ENCODE results near the gene PUSL1. TPM values are rescaled to one million over a fixed set of nuclear protein-coding genes. Genes with fewer than 3 reads are reported as not detected.

PUSL1 gene
- total RNA-seq, 1 experiment from 2014 or later: 22.7 TPM

DNA sequence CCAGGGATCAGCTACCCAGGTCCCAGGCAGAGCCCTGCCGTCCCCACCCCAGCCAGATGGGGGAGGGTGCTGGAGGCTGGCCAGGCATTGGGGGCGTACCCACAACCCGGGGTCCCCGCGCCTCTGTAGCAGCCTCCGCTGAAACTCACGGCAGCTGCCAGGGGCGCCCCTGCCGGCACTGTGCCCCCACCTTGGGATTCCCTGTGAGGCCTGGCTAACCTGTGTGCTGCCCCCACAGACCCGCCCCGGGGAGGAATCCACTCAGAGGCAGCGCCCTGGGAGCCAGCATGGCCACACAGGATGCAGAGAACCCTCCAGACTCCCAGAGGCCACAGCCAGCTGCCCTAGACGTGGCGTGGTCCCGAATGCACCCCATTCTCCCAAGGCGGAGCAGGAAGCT is 37.0 kb downstream of the PUSL1 start:
- no peak for DNase-seq
- TF ChIP-seq, protein P1, sequence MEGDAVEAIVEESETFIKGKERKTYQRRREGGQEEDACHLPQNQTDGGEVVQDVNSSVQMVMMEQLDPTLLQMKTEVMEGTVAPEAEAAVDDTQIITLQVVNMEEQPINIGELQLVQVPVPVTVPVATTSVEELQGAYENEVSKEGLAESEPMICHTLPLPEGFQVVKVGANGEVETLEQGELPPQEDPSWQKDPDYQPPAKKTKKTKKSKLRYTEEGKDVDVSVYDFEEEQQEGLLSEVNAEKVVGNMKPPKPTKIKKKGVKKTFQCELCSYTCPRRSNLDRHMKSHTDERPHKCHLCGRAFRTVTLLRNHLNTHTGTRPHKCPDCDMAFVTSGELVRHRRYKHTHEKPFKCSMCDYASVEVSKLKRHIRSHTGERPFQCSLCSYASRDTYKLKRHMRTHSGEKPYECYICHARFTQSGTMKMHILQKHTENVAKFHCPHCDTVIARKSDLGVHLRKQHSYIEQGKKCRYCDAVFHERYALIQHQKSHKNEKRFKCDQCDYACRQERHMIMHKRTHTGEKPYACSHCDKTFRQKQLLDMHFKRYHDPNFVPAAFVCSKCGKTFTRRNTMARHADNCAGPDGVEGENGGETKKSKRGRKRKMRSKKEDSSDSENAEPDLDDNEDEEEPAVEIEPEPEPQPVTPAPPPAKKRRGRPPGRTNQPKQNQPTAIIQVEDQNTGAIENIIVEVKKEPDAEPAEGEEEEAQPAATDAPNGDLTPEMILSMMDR (IDR thresholded peaks at IDR 0.05; ENCODE audit: unreplicated experiment): no peak
- intact Hi-C loops (cut with micrococcal nuclease; ENCODE audit: unreplicated experiment): no loop called here
- H3K4me3 Mint-ChIP-seq (ENCODE audit: low read depth, unreplicated experiment): peak overlapping the region; percentile 80
- H3K27ac Mint-ChIP-seq (ENCODE audit: unreplicated experiment): peak overlapping the region; percentile 70
- H3K27me3 Mint-ChIP-seq (ENCODE audit: unreplicated experiment): no peaks in the 10 kb centered on the region
- H3K4me1 Mint-ChIP-seq (ENCODE audit: low read depth, unreplicated experiment): peaks cover 24% of the 10 kb centered on the region
- H3K36me3 Mint-ChIP-seq (ENCODE audit: insufficient read depth, unreplicated experiment): peaks cover 56% of the 10 kb centered on the region
- CTCF ChIA-PET: interaction anchor here (0.6 kb wide), 1 partner anchor 30 kb away, joined by 3 read pairs; the partner anchor contains the start of gene AURKAIP1
- BruUV-seq (replicated peaks): no TSS peak
- no peaks in the 10 kb centered on the region for H3K9me3 Mint-ChIP-seq (ENCODE audit: low read depth, unreplicated experiment)

DNA sequence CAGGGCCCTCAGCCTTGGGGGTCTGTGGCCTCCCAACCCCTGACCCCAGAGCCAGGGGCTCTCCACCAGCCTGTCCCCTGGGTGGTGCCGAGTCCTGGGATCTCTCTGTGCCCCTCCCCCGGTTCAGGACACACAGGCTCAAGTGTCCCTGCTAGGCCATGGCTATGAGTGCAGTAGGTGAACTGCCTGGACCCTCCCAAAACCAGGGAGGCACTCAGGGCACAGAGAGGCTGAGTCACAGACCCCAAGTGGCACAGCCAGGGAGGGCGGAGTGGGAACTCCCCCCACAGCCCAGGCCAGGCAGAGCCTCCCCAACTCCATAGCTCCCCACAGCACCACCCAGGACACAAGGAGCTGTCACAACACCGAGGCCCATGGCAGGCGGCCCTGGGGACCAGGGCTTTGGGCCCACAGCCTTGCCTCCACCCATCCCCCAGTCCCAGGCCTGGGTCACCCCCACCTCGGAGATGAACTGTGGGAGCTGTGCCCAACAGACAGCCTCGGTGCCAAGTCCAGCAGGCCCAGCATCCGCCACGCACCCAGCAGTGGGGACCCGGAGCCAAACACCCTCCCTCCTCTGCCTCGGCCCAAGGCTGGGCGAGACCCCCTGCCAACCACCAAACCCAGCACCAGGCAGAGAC is 37.6 kb downstream of the PUSL1 start:
- CTCF ChIA-PET: interaction anchor here (0.6 kb wide), 1 partner anchor 29 kb away, joined by 3 read pairs; the partner anchor contains the start of gene AURKAIP1
- H3K4me1 Mint-ChIP-seq (ENCODE audit: low read depth, unreplicated experiment): peaks cover 24% of the 10 kb centered on the region
- no peaks in the 10 kb centered on the region for H3K27me3 Mint-ChIP-seq (ENCODE audit: unreplicated experiment)
- TF ChIP-seq, protein P1 (IDR thresholded peaks at IDR 0.05; ENCODE audit: unreplicated experiment): no peak
- intact Hi-C loops (cut with micrococcal nuclease; ENCODE audit: unreplicated experiment): no loop called here
- peak overlapping the region; percentile 79 for H3K27ac Mint-ChIP-seq (ENCODE audit: unreplicated experiment)
- H3K36me3 Mint-ChIP-seq (ENCODE audit: insufficient read depth, unreplicated experiment): peaks cover 52% of the 10 kb centered on the region
- no TSS peak for BruUV-seq (replicated peaks)
- DNase-seq: no peak
- H3K4me3 Mint-ChIP-seq (ENCODE audit: low read depth, unreplicated experiment): peak overlapping the region; percentile 80
- H3K9me3 Mint-ChIP-seq (ENCODE audit: low read depth, unreplicated experiment): no peaks in the 10 kb centered on the region

DNA sequence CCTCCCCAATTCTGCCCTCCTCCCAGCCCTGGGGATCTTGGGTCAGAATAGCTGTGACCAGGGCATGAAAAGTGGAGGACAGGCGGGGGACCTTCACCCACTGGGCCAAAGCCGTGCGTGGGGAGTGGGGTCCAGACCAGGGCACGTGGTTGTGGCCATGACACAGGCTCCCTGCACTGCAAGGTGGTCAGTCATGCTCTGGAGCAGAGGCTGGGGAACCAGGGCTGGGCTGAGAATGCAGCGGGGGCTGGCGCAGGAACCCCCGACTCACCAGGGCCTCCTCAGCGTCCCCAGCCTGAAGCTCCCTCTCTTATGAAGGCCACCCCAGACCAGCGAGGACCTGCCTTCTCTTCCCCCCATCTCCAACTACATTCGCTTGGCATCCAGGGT is 38.1 kb downstream of the PUSL1 start:
- intact Hi-C loops (cut with micrococcal nuclease; ENCODE audit: unreplicated experiment): no loop called here
- Mint-ChIP-seq H3K4me1 (ENCODE audit: low read depth, unreplicated experiment) (peaks cover 24% of the 10 kb centered on the region), H3K9me3 (ENCODE audit: low read depth, unreplicated experiment) (no peaks in the 10 kb centered on the region), H3K4me3 (ENCODE audit: low read depth, unreplicated experiment) (peak overlapping the region; percentile 80), H3K36me3 (ENCODE audit: insufficient read depth, unreplicated experiment) (peaks cover 48% of the 10 kb centered on the region), H3K27ac (ENCODE audit: unreplicated experiment) (peak overlapping the region; percentile 79), H3K27me3 (ENCODE audit: unreplicated experiment) (no peaks in the 10 kb centered on the region)
- no peak for DNase-seq
- BruUV-seq (replicated peaks): no TSS peak
- TF ChIP-seq, protein P1 (IDR thresholded peaks at IDR 0.05; ENCODE audit: unreplicated experiment): no peak
- CTCF ChIA-PET: no interaction called here

DNA sequence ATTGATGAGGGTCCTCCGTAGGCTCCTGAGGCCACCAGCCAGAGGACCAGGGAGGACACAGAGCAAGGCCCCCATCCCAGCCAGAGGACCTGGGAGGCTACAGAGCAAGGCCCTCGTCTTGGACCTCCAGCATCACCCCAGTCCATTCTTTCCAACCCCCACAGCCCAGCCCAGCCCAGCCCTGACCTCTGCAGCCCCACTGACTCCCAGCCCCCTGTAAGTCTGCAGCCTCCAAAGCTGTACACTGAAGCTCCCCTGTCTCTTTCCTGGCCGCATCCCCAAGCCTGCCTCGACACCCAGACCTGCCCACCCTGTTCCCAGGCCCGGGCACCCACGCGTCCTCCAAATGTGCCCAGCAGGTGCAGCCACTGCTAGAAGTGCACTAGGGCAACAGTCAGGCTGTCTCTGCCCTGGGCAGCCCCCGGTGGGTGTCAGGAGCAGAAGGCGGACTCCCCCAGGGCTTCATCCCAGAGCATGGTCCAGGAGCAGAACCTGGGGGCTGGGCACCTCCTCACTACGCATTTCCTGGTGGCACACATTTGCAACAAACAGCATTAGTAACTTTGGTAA is 38.7 kb downstream of the PUSL1 start:
- Mint-ChIP-seq H3K4me3 (ENCODE audit: low read depth, unreplicated experiment) (peak overlapping the region; percentile 80), H3K27ac (ENCODE audit: unreplicated experiment) (peak overlapping the region; percentile 79), H3K9me3 (ENCODE audit: low read depth, unreplicated experiment) (no peaks in the 10 kb centered on the region), H3K27me3 (ENCODE audit: unreplicated experiment) (no peaks in the 10 kb centered on the region), H3K36me3 (ENCODE audit: insufficient read depth, unreplicated experiment) (peaks cover 51% of the 10 kb centered on the region), H3K4me1 (ENCODE audit: low read depth, unreplicated experiment) (peaks cover 24% of the 10 kb centered on the region)
- CTCF ChIA-PET: interaction anchor here (1.6 kb wide), 1 partner anchor 56 kb away, joined by 4 read pairs; no protein-coding TSS in a partner anchor
- intact Hi-C loops (cut with micrococcal nuclease; ENCODE audit: unreplicated experiment): no loop called here
- no TSS peak for BruUV-seq (replicated peaks)
- TF ChIP-seq, protein P1 (IDR thresholded peaks at IDR 0.05; ENCODE audit: unreplicated experiment): no peak
- no peak for DNase-seq

All from Calu3 (cell line).